NCI-H446 treated with DMSO at 0.1 percent for 48 hours (cell line): ENCODE data around the gene BCL11A.

Experiments used
- DNase-seq: peaks from one replicate; lab custom pipeline; 2025; lab: John Stamatoyannopoulos, UW

The BCL11A gene

DNA sequence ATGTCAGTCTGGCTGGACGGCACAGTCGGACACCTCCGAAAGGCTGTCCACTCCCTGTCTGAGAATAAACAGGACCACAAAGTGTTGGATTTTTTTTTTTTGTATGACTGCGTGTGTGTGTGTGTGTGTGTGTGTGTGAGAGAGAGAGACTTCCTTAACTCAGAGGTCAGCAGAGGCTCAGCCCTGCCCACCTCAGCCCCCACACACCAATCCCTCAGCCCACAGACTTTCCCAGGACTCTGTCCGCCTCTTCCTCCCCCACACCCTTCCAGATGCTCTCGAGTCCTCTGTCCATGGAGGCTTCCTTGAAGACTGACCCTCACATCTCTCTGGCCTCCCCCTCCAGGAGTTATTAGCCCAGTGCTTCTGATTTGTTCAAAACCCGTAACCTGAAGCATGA lies 147.3 kb downstream of the BCL11A start:
- DNase-seq = no peak

DNA sequence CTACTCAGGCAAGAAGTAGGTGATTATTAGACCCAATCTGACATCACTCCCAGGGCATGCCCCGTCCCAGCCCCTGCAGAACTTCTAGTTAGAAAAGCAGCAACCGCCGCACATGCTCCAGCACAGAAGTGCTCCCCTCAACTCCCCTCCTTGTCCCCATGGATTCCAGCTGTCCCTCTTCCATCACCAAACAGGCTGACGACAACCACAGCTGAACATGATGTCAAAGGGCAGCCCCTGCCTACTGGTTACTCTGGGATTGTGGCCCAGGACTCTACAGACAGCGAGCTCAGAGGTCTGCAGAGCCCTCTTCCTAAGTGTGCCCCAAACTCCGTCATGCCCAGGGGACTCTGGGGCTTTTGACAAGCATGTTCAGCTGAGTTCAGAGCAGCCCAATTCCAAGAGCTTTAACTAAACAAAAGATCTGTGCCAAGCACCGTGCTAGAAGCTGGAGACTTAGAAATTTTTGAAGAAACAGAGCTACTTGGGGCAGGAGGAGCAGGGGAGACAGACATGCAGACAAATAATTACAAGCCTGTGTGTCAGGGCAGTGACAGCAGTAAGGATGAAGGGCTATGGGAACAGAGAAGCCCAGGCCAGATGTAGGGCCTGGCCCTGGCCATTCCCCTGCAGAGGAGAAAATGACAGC lies 148.1 kb downstream of the BCL11A start:
- no peak for DNase-seq
